HPDE6-E6E7 (cell line): Measurements from ENCODE around the gene SAT2.

Source experiments
- DNase-seq: peaks from one replicate; pipeline ENCODE4 v3.0.0; 2011; ENCODE audit warnings: missing footprints; ENCODE audit errors: extremely low spot score

Gene SAT2

DNA sequence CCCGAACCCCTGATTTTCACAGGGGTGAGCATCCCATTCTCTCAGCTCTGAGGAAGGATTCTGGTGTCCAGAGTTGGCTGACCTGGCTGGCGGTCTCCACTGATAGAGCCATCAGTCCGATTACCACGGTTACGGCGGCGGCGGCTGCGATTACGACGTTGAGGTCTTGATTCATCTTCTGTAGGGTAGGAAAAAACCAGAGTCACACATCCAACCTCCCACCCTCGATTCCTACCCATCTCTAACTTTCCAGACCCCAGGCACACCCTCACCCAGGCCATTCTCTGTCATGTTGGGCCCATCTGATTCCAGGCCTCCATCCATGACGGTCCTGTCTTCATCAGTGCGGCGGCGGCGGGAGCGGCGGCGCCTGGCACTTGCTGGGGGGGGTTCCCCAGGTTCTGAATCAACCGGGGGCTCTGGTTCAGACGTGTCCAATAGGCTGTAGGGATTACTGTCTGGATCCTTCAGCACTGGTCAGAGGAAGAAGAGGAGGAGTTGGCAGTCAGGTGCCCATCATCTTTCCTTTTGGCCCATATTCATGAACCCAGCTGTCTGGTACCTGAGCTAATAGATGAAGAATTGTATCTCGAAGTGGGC is 35.1 kb downstream of the SAT2 start:
- no peak for DNase-seq

DNA sequence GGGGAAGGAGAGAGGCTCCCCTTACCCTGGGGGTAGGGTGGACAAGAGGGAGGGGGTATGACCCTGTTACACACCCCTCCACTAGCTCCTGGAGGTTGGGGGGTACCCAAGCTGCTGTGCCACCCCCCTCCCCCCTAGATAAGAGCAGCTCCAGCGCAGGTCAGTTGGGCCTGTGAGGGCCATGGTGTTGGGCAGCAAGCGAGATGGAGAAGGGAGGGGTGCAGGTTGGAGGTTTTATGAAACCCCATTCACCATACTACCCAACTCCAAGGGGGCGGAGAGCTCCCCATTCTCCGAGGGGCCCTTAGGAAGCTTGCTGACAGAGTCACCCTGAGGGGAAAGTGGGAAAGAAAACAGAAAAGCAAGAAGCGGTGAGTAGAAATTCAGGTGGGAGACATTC is 36.0 kb downstream of the SAT2 start:
- DNase-seq, result no peak

DNA sequence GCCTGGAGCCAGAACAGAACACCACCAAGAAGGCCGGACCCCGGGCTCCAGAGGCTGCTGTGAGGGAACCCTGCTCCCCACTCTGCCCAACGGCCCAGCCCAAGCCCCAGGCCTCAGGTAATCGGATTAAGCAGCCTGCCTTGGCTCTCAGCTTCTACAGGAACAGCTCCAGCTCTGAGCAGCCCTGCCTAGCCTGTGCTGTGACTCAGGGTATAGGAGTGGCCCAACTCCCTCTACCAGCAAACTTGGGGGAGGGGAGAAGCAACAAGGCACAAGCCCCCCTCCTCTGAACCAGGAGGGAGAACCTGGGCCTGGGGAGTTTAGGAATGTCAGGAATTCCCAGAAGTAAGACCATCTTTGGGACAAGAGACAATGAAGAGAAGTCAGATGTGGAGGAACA is 36.9 kb downstream of the SAT2 start:
- peak; percentile 72 for DNase-seq

- peak; percentile 74 for DNase-seq
Measured at GRCh38 chr17:7589891-7590691, 37.5 kb downstream of the SAT2 start, which contains the start of gene SOX15. Gene SOX15 (minus strand): TSS chr17:7590094. CDS start chr17:7589676, 418 bp downstream.

DNA sequence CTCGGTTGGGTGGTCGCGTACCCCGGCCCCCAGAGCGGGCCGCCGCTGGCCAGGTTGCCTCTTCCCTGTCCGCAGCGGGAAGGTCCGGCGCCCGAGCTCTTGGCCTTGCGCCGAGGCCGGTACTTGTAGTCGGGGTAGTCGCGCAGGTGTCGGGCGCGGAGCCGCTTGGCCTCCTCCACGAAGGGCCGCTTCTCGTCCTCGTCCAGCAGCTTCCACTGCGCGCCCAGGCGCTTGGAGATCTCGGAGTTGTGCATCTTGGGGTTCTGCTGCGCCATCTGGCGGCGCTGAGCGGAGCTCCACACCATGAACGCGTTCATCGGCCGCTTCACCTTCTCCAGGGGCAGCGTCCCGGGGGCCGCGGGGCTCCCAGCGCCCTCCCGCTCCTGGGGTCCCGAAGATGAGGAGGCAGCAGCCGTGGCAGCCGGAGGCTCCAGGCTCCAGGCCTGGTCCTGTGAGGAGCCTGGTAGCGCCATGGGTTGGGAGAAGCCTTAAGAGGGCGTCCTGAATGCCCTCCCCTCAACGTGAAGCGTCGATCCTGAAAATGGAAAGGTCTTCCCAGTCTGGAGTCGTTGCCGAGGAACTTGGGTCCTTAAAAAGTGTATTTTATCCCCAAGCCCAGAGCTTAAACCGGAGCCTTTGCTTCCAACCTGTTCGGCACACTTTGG is 38.3 kb downstream of the SAT2 start:
- DNase-seq, result no peak

GRCh38 chr17:7588553-7589203 is 38.9 kb downstream of the SAT2 start:
- no peak for DNase-seq

- no peak for DNase-seq
Measured at GRCh38 chr17:7587420-7588151, 40.0 kb downstream of the SAT2 start.

DNA sequence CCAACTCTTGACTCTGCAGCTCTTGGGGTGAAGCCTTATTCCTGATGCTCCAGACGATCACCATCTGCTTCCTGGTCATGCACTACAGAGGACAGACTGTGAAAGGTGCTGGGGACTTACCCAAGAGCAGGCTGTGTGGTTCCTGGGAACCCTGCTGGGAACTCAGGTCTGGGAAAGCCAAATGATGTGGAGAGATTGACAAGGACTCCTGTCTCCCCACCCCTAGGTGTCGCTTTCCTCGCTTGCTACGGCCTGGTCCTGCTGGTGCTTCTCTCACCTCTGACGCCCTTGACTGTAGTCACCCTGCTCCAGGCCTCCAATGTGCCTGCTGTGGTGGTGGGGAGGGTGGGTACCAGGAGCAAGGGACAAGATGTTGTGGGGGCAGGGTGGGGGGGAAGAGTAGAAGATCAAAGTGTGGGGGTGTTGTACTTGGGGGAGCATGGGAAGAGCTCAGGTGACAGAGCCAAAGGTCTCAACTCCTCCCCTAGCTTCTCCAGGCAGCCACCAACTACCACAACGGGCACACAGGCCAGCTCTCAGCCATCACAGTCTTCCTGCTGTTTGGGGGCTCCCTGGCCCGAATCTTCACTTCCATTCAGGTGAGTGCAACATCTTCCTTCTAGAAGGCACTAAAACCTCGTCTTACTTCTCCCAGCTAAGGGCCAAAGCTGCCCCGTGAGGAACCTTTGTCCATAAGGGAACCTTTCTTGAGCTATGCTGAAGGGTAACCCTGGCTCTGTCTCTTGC is 40.8 kb downstream of the SAT2 start:
- no peak for DNase-seq

DNA sequence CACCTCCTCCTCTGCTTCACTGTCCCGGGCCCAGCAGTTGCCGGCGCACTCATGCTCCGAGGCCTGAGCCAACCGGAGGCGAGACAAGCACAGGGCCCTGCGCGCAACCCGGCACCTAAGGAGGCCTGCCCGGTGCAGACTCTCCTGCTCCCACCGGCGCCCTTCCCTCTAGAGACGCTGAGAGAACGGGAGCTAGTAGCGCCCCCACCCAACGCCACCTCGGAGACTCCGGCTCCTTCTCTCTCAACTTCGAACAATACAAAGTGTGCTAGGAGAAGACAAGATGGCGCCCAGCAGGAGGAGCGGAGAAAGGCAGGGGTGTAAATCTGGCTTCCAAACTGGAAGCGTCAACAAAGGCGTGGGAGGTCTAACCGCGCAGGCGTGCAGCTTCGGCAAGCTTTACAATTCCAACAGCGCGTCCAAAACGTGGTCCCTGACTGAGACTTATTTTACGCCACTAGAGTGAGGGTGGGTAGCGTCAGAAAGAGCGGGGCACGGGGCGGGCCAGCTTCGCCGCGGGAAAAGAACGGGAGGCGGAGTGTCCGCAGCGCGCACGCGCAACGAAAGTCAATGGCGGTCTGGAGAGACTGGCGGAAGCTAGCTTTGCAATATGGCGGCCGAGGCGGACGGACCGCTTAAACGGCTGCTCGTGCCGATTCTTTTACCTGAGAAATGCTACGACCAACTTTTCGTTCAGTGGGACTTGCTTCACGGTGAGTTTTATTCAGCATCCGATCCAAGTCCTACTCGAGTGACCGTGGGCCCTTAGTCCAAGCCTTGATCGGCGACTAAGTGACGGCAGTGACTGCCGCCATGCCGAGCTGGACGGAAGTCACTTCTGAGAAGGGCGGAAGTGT is 44.1 kb downstream of the SAT2 start, which contains the start of gene MPDU1:
Gene MPDU1 (plus strand): TSS at position 600 of the 857 bp plus-strand sequence. CDS start 11 bp downstream, at position 611.
- no peak for DNase-seq

DNA sequence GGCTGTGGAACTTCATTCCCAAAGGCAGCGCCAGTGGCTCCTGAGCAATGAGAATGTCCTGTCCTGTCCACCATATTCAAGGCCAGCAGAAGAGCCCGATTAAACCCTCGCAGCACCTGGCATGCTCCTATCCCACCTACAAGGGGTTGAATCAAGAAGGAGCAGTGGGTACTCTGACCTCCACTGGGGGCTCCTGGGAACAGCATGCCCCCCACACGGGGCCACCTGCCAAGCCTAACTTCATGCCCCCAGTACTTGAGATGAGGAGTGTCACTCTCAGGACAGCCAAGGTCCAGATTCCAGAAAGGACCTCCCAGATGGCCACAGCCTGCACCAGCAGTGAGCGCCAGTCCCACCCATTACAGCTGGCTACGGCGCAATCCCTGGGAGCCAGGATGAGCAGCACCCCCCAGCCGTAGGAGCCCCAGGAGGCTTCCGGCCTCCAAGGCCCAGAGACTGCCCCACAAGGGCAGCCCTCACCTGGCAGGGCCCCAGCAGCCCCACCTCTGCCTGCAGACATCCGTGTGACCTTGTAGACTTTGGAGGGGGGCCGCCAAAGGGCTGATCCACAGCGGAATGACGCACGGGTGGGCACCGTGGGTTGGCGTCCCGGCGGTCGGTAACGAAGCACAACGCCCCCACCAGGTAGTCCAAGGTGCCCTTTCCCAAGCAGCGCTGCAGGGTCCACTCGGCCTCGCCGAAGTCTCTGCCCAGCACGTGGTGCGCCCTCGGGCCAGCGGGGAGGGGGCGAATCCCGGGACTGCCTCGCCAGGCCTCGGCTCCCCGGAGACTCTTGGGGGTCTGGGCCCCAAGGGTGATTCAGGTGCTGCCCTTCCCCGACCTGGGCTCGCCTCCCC is 45.0 kb downstream of the SAT2 start:
- no peak for DNase-seq

GRCh38 chr17:7580604-7581575 is 46.7 kb downstream of the SAT2 start:
- DNase-seq, result no peak

DNA sequence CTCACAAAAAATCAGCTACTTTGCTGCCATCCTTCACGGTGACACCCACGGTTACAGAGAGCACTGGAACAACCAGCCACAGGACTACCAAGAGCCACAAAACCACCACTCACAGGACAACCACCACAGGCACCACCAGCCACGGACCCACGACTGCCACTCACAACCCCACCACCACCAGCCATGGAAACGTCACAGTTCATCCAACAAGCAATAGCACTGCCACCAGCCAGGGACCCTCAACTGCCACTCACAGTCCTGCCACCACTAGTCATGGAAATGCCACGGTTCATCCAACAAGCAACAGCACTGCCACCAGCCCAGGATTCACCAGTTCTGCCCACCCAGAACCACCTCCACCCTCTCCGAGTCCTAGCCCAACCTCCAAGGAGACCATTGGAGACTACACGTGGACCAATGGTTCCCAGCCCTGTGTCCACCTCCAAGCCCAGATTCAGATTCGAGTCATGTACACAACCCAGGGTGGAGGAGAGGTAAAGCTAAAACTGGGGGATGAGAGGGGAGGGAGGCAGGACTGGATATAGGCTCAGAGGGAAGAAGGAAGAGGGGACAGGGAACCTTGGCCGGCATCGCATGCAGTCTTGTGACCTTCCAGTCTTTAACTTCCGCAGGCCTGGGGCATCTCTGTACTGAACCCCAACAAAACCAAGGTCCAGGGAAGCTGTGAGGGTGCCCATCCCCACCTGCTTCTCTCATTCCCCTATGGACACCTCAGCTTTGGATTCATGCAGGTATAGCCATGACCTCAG is 47.6 kb downstream of the SAT2 start:
- no peak for DNase-seq

- DNase-seq, result peak; percentile 94
Measured at GRCh38 chr17:7579001-7579833, 48.4 kb downstream of the SAT2 start, which contains the start of gene CD68. Gene CD68 (plus strand): TSS chr17:7579638. CDS start chr17:7579678, 40 bp downstream.

DNA sequence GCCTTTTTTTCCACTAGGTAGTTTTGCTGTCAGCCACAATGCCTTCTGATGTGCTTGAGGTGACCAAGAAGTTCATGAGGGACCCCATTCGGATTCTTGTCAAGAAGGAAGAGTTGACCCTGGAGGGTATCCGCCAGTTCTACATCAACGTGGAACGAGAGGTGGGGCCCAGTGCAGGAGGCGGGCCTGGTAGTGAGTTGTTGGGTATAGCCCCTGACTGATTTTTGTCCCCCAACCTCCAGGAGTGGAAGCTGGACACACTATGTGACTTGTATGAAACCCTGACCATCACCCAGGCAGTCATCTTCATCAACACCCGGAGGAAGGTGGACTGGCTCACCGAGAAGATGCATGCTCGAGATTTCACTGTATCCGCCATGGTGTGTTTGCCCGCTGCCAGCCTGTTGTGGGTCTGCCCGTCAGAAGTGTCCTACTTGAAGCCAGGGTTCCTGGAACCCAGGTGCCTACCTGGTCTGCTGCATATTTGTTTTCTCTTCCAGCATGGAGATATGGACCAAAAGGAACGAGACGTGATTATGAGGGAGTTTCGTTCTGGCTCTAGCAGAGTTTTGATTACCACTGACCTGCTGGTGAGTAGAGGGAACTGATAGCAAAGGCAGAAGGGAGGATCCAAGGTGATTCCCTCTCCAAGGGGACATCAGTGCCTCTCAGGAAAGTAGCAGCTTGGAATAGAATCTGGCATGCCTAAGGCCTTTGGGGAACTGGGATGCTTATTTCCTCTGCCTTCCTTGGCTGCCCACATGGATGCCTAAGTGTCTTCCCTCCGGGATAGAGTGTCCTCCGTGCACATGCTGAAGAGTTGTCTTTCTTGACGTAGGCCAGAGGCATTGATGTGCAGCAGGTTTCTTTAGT is 50.1 kb downstream of the SAT2 start:
- DNase-seq, result no peak

GRCh38 chr17:7576432-7576937 is 51.1 kb downstream of the SAT2 start:
- no peak for DNase-seq
